Forelimb muscle (tissue), 1 donor: ENCODE measurements around the gene UTP3. TPM values are rescaled to one million over a fixed set of nuclear protein-coding genes. Genes with fewer than 3 reads are reported as not detected.
"Not testable (repeated sequence)": the region's sequence is repeated elsewhere in the genome, so short reads cannot be mapped to it uniquely, and the experiment has no call there.

Experiments
- DNase-seq: peaks from one replicate; pipeline ENCODE4 v3.0.0-alpha.2; 2013; ENCODE audit warnings: low read depth
- polyA plus RNA-seq: library from polyadenylated mRNA; unstranded; fragments of 120-200 nt; gene quantifications from one replicate; pipeline ENCODE4 v1.2.1, GENCODE V29; 2013; ENCODE audit not compliant: insufficient read length

Gene UTP3
- polyA plus RNA-seq, 1 donor: 18.7 TPM

DNA sequence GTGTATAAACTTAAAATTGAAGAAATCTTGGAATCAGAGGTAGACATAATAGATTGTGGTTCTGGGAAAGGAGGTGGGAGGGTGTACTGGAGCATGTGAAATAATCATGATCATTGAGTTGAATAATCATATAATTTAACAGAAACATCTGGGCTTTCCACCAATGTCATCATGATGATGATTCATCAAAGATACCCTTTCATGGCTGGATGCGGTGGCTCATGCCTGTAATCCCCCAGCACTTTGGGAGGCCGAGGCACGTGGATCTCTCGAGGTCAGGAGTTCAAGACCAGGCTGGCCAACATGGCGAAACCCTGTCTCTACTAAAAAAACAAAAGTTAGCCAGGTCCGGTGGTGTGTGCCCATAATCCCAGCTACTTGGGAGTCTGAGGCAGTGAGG is 26.8 kb downstream of the UTP3 start:
- DNase-seq: no peak

DNA sequence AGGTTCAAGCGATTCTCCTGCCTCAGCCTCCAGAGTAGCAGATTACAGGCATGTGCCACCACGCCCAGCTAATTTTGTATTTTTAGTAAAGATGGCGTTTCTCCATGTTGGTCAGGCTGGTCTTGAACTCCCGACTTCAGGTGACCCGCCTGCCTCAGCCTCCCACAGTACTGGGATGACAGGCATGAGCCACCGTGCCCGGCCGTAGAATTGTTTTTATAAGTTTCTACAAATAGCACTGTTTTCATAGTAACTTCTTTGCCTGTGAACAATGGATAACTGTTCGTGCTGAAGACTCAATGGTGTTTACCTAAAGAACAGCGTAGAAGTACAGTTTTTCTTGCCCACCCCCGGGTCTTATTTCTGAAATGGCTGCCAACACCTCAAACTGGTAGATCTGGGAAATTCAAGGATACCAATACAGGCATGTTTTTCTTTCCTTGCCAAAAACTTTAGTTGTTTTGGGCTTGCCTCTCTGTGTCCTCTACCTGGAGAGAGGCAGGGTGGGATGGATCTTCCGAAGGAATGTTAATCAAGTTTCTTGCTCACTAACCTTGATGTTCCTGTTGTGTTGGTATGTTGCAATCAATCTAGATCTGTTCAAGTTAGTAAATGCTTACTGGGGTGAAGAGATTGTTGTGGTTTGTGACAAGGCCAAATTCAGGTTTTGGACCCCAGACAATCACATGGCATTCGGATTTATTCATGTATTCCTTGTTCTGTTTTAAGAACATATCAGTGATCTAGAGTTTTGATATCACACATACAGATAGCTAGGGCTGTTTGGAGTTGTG is 30.7 kb downstream of the UTP3 start:
- no peak for DNase-seq

DNA sequence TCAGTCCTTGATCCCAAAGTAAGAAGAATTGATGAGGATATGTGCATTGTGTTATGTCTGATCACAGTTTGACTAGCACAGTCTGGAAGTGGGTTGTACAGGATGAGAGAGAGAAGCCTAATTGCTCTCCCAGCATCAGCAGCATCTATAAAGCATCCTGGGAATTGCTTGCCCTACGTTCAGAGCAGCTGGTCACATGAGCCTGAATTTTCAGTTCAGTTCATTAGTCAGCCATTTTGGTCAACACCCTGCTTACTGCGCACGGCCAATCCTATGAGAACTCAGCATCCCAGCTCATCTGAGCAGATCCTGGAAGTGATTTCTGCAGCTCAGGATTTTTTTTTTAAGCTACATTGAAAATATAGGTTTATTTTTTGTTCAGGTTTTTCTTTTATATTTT is 33.4 kb downstream of the UTP3 start, which contains the start of gene RUFY3:
RUFY3 (plus strand) TSS at position 218 of the 400 bp plus-strand sequence. CDS start 610 bp downstream, outside the sequence.
- DNase-seq: peak; percentile 83

DNA sequence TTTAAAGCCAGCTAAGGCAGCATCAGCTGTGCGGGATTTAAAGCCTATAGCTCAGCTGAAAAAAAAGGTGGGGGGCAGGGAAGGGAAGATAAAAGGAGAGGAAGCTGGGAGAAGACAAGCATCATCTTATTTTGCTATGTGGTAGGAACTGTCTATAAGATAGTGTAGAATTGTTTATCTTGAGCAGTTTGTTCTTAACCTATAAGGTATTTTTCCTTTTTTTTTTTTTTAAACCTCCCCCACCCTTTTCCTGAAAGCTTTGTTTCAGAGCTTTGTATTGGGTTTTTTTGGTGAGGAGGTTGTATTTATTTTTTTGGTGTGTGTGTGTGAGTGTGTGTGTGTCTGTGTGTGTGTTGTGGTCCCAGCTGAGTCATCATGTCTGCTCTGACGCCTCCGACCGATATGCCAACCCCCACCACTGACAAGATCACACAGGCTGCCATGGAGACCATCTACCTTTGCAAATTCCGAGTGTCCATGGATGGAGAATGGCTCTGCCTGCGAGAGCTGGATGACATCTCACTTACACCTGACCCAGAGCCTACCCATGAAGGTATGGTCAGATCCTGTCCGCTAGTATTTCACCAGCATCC is 34.0 kb downstream of the UTP3 start:
- no peak for DNase-seq

DNA sequence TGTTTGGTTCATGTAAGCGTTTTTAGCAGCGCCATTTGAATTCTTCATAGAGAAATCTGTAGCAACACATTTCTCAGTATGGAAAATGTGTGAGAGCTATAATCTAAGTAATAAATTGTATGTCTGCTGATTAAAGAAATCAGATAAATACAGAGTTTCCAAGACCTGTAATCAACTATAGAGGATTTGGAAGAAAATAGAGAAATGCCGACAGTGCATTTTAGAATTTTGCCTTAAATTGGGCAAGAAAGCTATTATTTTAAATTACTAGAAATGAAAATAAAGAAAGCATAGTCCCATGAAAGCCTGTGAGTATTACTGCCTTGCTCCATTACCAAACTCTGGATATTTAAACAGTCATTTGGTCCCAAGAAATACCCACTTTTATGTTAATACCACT is 36.1 kb downstream of the UTP3 start:
- no peak for DNase-seq

DNA sequence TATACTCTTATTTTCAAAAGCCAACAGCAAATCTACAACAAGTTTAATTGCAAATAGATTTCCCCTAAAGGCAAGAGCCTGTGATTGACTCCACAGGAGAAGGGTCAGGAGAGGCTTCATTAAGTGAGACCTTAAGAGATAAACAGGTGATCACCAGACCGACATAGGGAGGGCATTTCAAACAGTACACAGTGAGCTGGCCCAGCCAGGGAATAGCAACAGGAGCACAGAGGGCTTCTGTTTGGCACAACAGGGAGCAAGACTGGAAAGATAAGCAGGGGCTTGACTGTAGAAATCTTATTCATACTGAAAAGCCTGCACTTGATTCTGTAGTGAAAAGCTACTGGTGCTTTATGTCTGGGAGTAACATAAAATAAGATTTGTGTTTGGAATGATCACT is 37.3 kb downstream of the UTP3 start:
- no peak for DNase-seq

DNA sequence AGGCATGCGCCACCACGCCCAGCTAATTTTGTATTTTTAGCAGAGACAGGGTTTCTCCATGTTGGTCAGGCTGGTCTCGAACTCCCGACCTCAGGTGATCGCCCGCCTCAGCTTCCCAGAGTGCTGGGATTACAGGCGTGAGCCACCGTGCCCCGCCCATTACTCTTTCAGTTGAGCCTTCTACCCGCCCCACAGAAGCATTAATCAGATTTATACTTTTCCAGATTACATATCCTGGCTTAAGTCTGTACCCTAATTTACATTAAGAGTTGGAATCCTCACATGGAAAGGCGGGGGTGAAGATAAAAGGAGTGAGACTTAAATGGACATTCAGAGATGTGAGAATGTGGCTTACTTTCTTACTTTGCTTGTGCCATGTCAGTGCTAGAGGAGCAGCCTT is 38.2 kb downstream of the UTP3 start:
- DNase-seq: not testable (repeated sequence)

DNA sequence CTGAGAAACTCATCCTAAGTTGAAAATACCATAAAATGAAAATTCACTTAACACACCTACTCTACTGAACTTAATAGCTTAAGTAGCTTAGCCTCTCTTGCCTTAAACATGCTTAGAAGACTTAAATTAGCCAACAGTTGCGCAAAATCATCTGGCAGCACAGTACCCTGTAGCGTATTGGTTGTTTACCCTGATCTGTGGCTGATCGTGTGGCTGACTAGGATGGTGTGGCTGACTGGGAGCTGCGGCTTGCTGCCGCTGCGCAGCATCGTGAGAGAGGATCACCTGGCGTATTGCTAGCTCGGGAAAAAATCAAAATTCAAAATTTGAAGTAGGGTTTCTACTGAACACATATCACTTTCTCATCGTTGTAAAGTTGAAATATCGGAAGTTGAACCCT is 39.8 kb downstream of the UTP3 start:
- no peak for DNase-seq

DNA sequence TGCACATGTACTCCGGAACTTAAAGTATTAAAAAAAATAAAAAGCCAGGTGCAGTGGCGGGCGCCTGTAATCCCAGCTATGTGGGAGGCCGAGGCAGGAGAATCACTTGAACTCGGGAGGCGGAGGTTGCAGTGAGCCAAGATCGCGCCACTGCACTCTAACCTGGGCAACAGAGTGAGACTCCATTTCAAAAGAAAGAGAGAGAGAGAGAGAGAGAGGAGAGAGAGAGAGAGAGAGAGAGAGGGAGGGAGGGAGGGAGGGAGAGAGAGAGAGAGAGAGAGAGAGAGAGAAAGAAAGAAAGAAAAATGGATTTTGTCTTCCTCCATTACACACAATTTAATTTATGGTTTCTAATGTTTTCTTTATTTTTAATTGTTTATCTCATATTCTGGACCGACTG is 44.5 kb downstream of the UTP3 start:
- DNase-seq: not testable (repeated sequence)

DNA sequence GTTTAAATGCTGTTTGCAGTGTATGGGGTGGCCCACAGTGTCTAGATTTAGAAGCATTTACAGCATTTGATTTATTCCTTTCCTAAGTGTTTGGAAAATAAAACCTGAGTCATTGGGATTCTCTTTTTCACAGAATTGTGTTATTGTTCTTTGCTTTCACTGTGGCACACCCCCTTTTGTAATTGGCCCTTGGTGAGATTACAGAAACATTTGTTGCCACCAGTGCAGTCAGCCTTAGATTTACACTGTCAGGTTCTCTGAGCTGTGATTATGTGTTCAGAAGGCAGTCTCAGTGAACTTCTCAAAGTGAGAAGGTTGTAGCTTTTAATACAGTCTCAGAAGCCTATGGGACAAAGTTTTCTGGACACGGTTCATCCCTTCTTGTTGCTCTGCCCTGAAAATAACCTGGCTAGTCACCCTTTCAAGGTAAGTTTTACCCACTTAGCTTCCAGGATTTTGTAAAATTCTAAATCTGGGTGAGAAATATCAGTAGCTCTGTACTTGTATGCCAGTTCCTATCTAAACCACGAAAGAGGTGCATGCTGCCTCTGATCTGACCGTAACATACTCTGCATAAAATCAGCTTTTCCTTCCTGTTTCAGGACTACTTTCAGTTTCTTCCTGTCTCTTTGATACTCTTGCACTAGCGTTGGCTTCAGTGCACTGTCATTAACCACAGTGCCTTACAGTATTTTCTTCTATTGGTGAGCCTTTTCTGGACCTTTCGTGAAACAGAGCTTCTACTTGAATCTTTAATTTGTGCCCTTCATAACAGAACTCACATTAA is 46.0 kb downstream of the UTP3 start:
- peak; percentile 24 for DNase-seq

DNA sequence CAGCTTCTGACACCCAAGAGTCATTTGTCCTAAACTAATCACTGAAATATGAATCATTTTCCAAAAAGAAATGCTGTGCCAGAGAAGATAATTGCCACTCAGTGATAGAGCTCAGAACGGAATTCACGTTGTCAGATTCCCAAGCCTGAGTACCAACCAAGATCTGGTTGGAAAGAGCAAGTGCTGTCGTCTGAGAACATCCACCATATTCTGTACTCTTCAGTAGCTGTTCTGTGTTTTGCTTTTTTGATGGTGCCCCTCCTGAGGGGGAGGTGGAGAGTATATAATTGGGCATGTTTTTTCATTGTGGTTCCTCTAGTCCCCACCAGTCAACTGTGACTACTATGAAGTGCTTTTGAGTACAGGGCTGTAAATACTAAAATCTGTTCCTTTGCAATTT is 46.6 kb downstream of the UTP3 start:
- DNase-seq: no peak

DNA sequence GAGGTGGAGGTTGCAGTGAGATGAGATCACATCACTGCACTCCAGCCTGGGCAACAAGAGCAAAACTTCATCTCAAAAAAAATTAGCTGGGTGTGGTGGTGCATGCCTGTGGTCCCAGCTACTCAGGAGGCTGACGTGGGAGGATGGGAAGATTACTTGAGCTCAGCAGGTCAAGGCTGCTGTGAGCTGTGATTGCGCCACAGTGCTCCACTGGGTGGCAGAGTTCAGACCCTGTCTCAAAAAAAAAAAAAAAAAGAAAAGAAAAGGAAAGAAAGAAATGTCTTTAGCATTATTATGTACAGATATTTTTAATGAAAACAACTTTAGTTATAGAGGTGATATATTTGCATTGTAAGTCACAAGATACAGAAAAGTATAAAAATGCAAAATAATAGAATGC is 47.6 kb downstream of the UTP3 start:
- DNase-seq: not testable (repeated sequence)

DNA sequence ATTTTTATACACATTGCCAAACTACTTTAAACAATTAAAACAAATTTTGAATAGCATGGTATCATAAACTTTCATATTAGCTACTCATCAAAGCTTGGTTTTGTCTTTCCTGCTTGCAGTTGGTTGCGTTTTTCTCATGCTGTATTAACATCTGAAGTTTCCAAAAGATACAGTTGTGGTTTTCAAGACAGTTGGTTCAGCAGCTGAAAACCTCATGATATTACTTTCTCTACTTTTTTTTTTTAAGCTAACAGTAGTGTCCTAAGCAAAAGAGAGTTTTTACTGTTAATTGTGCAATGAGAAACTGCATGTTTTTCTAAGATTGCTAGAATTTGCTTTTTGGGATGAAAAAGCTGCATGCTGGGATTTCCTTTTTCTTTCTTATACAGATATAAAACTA is 48.7 kb downstream of the UTP3 start:
- no peak for DNase-seq

DNA sequence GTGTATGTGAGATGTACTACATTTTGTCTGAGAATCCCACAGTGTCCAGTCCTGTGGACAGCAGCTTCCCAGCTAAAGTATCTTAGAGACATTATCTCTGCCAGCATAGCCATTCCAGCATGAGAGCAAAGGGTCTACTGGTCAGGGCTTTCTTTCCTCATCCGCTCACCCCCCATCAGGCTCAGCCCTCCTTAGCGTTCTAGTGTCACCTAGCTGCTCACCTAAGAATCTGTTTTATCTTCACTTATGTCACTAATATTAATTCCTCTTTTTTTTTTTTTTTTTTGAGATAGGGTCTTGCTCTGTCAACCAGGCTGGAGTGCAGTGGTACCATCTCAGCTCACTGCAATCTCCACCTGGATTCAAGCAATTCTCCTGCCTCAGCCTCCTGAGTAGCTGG is 49.1 kb downstream of the UTP3 start:
- DNase-seq: no peak

DNA sequence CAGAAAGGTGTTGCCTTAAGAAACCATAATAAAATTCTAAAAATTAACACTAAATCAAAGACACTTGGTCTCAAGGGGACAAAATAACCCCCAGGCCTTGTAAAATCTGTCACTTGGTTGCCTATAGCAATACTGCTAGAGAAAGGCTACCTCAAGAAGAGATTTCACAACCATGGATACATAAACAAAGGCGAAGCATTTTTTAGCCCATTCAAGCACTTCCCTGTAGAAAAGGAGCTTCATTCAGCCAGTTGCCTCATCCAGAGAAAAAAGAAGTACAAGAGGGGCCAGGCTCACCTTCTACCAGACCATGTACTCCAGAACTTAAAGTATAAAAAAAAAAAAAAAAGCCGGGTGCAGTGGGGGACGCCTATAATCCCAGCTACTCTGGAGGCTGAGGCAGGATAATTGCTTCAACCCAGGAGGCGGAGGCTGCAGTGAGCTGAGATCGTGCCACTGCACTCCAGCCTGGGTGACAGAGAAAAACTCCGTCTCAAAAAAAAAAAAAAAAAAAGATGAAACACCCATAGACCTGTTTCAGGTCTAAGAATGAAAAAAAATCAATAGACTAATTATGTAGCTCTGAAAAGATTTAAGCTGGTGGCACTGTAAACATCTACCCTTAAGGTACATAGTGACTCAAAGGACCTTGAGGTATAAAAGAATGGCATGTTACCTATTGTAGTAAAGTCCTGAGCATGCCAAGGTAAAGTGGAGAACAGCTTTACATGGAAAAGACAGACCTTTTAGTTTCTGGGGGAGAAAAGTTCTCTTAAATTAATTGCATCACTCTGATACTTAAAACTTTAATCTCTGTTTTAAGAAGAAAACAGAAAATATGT is 51.4 kb downstream of the UTP3 start:
- no peak for DNase-seq

Other genes with a start within 250 kb of the UTP3 start
- gene MUC7, start 216.3 kb upstream of the UTP3 start, polyA plus RNA-seq: not detected
- gene AMTN, start 170.0 kb upstream of the UTP3 start, polyA plus RNA-seq: not detected
- gene AMBN, start 96.3 kb upstream of the UTP3 start, polyA plus RNA-seq: not detected
- 3.8 TPM for gene ENAM, start 59.8 kb upstream of the UTP3 start, polyA plus RNA-seq
- gene JCHAIN, start 22.0 kb upstream of the UTP3 start, polyA plus RNA-seq: 1.5 TPM
- gene RUFY3, start 33.4 kb downstream of the UTP3 start, polyA plus RNA-seq: 89.7 TPM
- gene GRSF1, start 151.4 kb downstream of the UTP3 start, polyA plus RNA-seq: 181 TPM
- 32.1 TPM for gene MOB1B, start 213.8 kb downstream of the UTP3 start, polyA plus RNA-seq